Prostate gland (tissue), 2 donors: Measurements from ENCODE around the gene CDK5R1.

Experiments
- POLR2AphosphoS5 ChIP-seq: sonication (generic); formaldehyde crosslinking; IDR thresholded peaks from one replicate; pipeline ENCODE4 v1.6.1; 2017; ENCODE audit warnings: antibody characterized with exemption
- TF ChIP-seq, protein P1 (sequence below), 4 experiments: fragments of 200-600 bp in 2 of 4; fragments of 450-650 bp in 2 of 4; sonication (generic) in 2 of 4; IDR thresholded peaks; 1 replicate in 3 of 4; 2 replicates in 1 of 4; pipeline ENCODE4 v1.5.1; 2016 to 2019; ENCODE audit warnings: antibody characterized with exemption in 4 of 4, mild to moderate bottlenecking in 2 of 4, moderate library complexity in 2 of 4

DNA sequence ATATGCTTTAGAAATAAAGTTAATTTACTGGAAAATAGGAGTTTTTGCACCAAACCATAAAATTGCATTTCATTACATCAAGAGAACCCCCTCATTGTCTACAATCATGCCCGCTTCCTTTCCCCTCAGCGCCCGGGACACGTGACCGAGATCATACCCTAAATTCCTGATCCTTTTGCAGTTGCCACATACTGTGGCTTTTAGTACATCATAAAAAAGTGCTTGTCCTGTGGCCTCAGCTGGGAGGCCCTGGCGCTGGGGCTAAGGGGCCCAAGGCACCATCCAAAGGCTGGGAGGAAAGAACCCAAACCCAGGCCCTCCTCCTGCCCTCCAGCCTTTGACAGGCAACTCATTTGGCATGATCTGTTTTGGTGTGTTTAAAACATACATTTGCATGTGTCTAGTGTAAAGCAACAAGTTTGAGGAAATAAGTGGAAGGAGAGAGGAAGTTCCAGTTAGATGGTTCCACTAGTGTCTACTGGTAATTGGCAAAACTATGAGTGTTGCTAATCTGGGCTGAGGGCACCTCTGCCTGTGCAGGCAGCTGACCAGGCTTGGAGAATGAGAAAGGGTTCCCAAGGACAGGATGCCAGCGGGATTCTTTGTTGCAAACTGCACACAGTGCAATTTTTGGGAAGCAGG, 6.0 kb downstream of the CDK5R1 start:
- TF ChIP-seq, protein P1, sequence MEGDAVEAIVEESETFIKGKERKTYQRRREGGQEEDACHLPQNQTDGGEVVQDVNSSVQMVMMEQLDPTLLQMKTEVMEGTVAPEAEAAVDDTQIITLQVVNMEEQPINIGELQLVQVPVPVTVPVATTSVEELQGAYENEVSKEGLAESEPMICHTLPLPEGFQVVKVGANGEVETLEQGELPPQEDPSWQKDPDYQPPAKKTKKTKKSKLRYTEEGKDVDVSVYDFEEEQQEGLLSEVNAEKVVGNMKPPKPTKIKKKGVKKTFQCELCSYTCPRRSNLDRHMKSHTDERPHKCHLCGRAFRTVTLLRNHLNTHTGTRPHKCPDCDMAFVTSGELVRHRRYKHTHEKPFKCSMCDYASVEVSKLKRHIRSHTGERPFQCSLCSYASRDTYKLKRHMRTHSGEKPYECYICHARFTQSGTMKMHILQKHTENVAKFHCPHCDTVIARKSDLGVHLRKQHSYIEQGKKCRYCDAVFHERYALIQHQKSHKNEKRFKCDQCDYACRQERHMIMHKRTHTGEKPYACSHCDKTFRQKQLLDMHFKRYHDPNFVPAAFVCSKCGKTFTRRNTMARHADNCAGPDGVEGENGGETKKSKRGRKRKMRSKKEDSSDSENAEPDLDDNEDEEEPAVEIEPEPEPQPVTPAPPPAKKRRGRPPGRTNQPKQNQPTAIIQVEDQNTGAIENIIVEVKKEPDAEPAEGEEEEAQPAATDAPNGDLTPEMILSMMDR (IDR thresholded peaks at IDR 0.05): no peak
- no peak for TF ChIP-seq POLR2AphosphoS5
